Psoas muscle (tissue), 8 donors: ENCODE results near the gene HBS1L. TPM values are rescaled to one million over a fixed set of nuclear protein-coding genes. Genes with fewer than 3 reads are reported as not detected.

ENCODE experiments used
- ATAC-seq, 4 donors: fragments of 200-7000 bp; cut with Tn5 transposase; one replicate each; pipeline ENCODE4 v1.9.1; 2020; ENCODE audit warnings: moderate library complexity in 3 of 4, mild to moderate bottlenecking in 2 of 4
- DNase-seq, 2 donors: peaks; one replicate each; pipeline ENCODE4 v3.0.0-alpha.2; 2020
- H3K27ac ChIP-seq: fragments of 200-600 bp; one replicate; pipeline ENCODE4 v1.8.0; 2022
- H3K27me3 ChIP-seq, 3 donors: fragments of 200-600 bp in 1 of 3; one replicate each; pipeline versions ENCODE4 v1.6.1 to v1.8.0; 2013 to 2022; ENCODE audit warnings: low read length in 2 of 3, mild to moderate bottlenecking in 2 of 3, moderate library complexity in 1 of 3; ENCODE audit not compliant: insufficient read depth in 3 of 3
- H3K36me3 ChIP-seq, 2 donors: fragments of 200-600 bp in 1 of 2; one replicate each; pipeline versions ENCODE4 v1.6.1 to v1.8.0; 2013 to 2022; ENCODE audit warnings: low read depth in 1 of 2, mild to moderate bottlenecking in 1 of 2, moderate library complexity in 1 of 2; ENCODE audit not compliant: insufficient read depth in 1 of 2
- H3K4me1 ChIP-seq: fragments of 200-600 bp; one replicate; pipeline ENCODE4 v1.8.0; 2022
- H3K4me3 ChIP-seq: fragments of 200-600 bp; one replicate; pipeline ENCODE4 v1.8.0; 2022; ENCODE audit warnings: mild to moderate bottlenecking
- H3K9me3 ChIP-seq: fragments of 200-600 bp; one replicate; pipeline ENCODE4 v1.8.0; 2022
- CTCF ChIP-seq: fragments of 200-600 bp; IDR thresholded peaks from one replicate; pipeline ENCODE4 v1.8.0; 2022; ENCODE audit warnings: antibody characterized with exemption
- WGBS, 3 donors: extraction: QIAGEN DNeasy Blood & Tissue Kit; methylation state at CpG; one replicate each; pipeline versions ENCODE4 v1.1.6 to v1.1.7; 2013; 5-methylcytosine and 5-hydroxymethylcytosine counted together
- intact Hi-C, 2 donors: fragments of 100-400 bp; cut with DNase I; formaldehyde crosslinking; loops; one replicate each; pipeline versions ENCODE4 v1.11.0 to v1.14.2; 2022
- polyA plus RNA-seq, 3 donors: library from polyadenylated mRNA; stranded (reverse); fragments of 200-250 nt; gene quantifications; one replicate each; pipeline ENCODE4 v1.2.3, GENCODE V29; 2013
- total RNA-seq, 4 donors: library from RNA; stranded (reverse); fragmentation: NEBNext Ultra II Directional in 2 of 4; extraction: Animal tissue kit (Norgen Biotek cat#: 25700) in 2 of 4; gene quantifications; one replicate each; pipeline versions ENCODE4 v1.2.1 to v1.2.4, GENCODE V29; 2021 to 2023
- donor health status: healthy with polysubstance abuse.
- donor health status: DM: no; HTN: no; CAD: no; lungs with moderate emphysema.
- donor health status: Bipolar disorder and iron deficiency.
- donor health status: healthy.
- donor health status: DM: yes; HTN: yes; CAD: no.
- donor health status: DM: no; HTN: no; CAD: no.
- donor health status: DM: no; HTN: no; CAD: no.
- donor health status: DM: yes; HTN: yes; CAD: no.

HBS1L gene
- total and polyA plus RNA-seq, 7 donors, result 55.1 to 143 (median 99.5) TPM

DNA sequence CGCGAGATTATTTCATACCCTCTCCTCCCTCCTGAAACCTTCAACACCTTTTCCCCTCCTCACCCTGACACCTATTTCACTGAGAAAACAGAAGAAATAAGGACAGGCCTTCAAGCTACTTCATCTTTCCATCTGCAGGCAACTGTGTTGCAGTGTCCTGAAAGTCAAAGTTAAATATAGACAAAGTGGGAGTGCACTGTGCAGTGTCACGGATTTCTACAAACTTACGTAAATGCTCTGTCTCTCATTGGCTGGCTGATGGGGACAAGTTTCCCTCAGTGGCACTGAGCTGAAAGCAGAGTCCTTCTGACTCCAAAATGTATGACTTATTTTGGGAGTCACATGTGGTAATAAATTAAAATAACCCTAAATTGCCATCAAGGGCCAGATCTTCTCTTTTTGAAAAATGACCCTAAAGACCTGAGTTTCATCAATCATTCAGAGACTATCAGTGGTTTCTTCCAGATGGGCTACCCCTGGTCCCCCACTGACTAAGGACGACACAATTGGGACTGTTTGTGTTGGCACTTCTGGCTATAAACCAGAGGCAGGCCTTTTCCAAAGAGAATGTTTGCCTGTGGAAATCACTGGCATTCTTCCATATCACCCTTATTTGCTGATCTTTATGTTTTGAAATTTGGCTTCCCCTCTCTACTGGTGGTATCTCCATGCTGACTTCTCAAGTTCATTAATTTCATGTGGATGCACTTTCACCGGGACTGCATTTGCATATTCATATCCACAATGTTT, 126.3 kb downstream of the HBS1L start:
- no peaks in the 10 kb centered on the region for H3K9me3 ChIP-seq
- H3K27me3 ChIP-seq, result no peaks in the 10 kb centered on the region
- H3K36me3 ChIP-seq, result peaks cover 0 to 13% of the 10 kb centered on the region in 2 donors
- 73 to 85% (median 77%) methylated on average over 6 of the region's 6 CpGs for WGBS, 3 donors
- no peak for TF ChIP-seq CTCF
- intact Hi-C loops, result no loop called here
- H3K27ac ChIP-seq, result no peak overlapping the region
- DNase-seq (no peak), ATAC-seq (peak in 3 of 4 donors; percentile 62 to 75 (median 75))
- no peak overlapping the region for H3K4me3 ChIP-seq
- H3K4me1 ChIP-seq, result no peaks in the 10 kb centered on the region

- ATAC-seq (no peak), DNase-seq (no peak)
- Histone ChIP-seq H3K4me3 (no peak overlapping the region), H3K9me3 (no peaks in the 10 kb centered on the region), H3K27me3 (no peaks in the 10 kb centered on the region), H3K4me1 (no peaks in the 10 kb centered on the region), H3K27ac (no peak overlapping the region), H3K36me3 (peaks cover 0 to 4% of the 10 kb centered on the region in 2 donors)
- WGBS, 3 donors, result 74 to 87% (median 83%) methylated on average over 3 of the region's 3 CpGs
- intact Hi-C loops, result no loop called here
- TF ChIP-seq CTCF, result no peak
Measured at GRCh38 chr6:134925800-134926199, 128.8 kb downstream of the HBS1L start.

DNA sequence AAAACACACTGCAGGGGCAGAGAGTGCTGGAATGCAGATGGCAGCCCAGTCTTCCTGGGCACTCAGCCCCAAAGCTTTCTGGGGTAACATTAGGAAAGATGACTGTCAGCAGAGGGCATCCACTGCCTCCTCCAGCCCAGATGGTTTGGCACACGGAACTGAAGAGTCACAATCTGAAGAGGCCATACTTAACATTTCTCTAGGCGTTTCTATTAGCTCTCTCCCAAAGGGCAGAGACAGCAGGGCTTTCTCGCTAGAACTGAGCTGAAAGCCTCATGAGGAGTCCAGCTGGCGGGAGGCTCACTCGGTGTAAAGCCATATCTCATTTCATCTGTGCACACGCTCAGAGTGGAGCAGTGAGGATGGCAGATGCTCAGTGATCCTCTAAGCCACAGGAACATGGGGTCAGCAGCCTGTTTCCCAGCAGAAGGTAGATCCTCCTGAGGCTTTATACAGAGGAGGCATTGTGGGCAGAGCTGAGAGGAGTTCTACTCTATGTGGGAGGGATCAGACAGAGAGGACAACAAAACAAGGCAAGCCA, 132.8 kb downstream of the HBS1L start:
- Histone ChIP-seq H3K36me3 (peaks cover 0 to 12% of the 10 kb centered on the region in 2 donors), H3K9me3 (no peaks in the 10 kb centered on the region), H3K27me3 (no peaks in the 10 kb centered on the region), H3K4me3 (no peak overlapping the region), H3K4me1 (no peaks in the 10 kb centered on the region), H3K27ac (no peak overlapping the region)
- intact Hi-C loops, result no loop called here
- no peak for TF ChIP-seq CTCF
- 19 to 46% (median 38%) methylated on average over 6 of the region's 6 CpGs for WGBS, 3 donors
- ATAC-seq (peak; percentile 36 to 80 (median 77)), DNase-seq (no peak)

DNA sequence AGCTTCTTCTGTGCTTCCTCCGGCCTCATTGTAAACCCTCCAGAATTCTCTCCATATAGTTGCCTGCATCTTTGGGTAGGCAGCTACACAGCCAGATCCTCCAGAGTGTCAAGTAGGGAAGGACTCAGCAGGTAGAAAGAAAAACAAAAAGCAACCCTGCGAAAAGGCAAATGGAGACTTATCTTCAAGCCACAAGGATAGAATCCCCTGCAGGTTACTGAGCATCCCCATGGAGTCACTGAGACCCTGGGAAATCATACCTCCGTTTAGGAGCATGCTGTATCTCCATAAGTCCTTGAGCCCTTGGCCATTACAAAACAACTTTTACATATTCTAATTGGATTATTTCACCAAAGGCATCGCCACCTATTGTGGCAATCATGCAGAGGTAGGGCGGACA, 133.3 kb downstream of the HBS1L start:
- no peak overlapping the region for H3K27ac ChIP-seq
- H3K9me3 ChIP-seq, result no peaks in the 10 kb centered on the region
- H3K27me3 ChIP-seq, result no peaks in the 10 kb centered on the region
- H3K36me3 ChIP-seq, result peaks cover 0 to 15% of the 10 kb centered on the region in 2 donors
- ATAC-seq, result no peak
- DNase-seq, result no peak
- WGBS, 3 donors, result 78 to 86% (median 86%) methylated on average over 5 of the region's 5 CpGs
- TF ChIP-seq CTCF, result no peak
- H3K4me3 ChIP-seq, result no peak overlapping the region
- H3K4me1 ChIP-seq, result no peaks in the 10 kb centered on the region
- intact Hi-C loops, result no loop called here
